ENCODE data around the gene SLC49A4.

Gene SLC49A4

DNA sequence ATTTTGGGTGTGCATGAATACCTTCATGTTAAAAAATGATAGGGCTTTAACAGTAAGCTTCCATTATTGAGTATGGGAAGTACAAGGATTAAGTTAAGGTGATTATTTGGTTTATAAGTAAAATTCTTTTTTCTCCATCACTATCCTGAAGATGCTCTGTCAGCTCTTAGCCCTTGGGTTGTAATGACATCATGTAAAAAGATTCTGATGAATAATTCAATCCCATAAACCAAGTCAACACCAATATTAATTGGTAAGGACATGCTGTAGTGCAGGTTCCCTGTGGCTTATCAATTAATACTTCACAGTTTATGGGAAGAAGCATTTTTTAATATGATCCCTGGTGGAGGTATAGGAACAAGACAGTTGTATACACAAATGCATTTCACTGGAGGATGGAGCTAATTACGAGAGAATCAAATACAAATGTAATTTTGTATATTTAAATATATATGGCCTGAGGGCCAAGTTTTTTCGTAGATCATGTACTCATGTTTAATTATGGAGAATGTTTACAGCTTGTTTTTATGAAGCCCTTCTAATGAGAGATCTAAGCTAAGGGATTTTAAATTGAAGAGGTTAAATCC is 87.6 kb downstream of the SLC49A4 start:
- TF ChIP-seq TAF1 (IDR thresholded peaks at IDR 0.05; ENCODE audit: borderline replicate concordance, insufficient read depth, low read length) (no peak), SIN3A (IDR thresholded peaks at IDR 0.05; ENCODE audit: borderline replicate concordance, insufficient read depth, low read length) (no peak), POLR2AphosphoS5 (IDR thresholded peaks at IDR 0.05; ENCODE audit: low read depth, low read length) (no peak), FOXP2 (optimal IDR thresholded peaks at IDR 0.05; ENCODE audit: borderline replicate concordance, extremely low read depth, extremely low read length, insufficient read depth) (no peak)
- TF ChIP-seq, protein P1, sequence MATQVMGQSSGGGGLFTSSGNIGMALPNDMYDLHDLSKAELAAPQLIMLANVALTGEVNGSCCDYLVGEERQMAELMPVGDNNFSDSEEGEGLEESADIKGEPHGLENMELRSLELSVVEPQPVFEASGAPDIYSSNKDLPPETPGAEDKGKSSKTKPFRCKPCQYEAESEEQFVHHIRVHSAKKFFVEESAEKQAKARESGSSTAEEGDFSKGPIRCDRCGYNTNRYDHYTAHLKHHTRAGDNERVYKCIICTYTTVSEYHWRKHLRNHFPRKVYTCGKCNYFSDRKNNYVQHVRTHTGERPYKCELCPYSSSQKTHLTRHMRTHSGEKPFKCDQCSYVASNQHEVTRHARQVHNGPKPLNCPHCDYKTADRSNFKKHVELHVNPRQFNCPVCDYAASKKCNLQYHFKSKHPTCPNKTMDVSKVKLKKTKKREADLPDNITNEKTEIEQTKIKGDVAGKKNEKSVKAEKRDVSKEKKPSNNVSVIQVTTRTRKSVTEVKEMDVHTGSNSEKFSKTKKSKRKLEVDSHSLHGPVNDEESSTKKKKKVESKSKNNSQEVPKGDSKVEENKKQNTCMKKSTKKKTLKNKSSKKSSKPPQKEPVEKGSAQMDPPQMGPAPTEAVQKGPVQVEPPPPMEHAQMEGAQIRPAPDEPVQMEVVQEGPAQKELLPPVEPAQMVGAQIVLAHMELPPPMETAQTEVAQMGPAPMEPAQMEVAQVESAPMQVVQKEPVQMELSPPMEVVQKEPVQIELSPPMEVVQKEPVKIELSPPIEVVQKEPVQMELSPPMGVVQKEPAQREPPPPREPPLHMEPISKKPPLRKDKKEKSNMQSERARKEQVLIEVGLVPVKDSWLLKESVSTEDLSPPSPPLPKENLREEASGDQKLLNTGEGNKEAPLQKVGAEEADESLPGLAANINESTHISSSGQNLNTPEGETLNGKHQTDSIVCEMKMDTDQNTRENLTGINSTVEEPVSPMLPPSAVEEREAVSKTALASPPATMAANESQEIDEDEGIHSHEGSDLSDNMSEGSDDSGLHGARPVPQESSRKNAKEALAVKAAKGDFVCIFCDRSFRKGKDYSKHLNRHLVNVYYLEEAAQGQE (IDR thresholded peaks at IDR 0.05; ENCODE audit: insufficient read depth in 1 of 2, low read depth in 2 of 2, low read length in 2 of 2), result no peak

DNA sequence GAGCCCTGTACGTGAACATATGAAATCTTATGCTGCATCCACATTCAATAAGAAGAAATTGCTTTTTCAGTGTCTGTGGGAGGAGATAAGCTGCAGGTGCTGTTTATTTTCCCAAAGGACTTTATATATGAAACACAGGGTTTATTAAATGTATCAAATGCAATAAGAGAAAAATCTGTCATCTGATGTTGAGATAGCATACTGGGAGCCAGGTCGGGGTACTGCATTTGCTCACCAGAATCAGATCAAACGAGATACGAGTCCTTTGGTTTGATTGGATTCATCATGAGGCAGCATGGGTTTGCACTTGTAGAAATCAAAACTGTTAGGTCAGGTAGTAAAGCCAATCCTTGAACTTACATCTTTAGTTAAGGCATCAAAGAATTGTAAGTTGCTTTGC is 91.4 kb downstream of the SLC49A4 start:
- TF ChIP-seq FOXP2 (optimal IDR thresholded peaks at IDR 0.05; ENCODE audit: borderline replicate concordance, extremely low read depth, extremely low read length, insufficient read depth) (no peak), POLR2AphosphoS5 (IDR thresholded peaks at IDR 0.05; ENCODE audit: low read depth, low read length) (no peak), SIN3A (IDR thresholded peaks at IDR 0.05; ENCODE audit: borderline replicate concordance, insufficient read depth, low read length) (no peak), TAF1 (IDR thresholded peaks at IDR 0.05; ENCODE audit: borderline replicate concordance, insufficient read depth, low read length) (no peak)
- TF ChIP-seq, protein P1 (IDR thresholded peaks at IDR 0.05; ENCODE audit: insufficient read depth in 1 of 2, low read depth in 2 of 2, low read length in 2 of 2), result no peak

DNA sequence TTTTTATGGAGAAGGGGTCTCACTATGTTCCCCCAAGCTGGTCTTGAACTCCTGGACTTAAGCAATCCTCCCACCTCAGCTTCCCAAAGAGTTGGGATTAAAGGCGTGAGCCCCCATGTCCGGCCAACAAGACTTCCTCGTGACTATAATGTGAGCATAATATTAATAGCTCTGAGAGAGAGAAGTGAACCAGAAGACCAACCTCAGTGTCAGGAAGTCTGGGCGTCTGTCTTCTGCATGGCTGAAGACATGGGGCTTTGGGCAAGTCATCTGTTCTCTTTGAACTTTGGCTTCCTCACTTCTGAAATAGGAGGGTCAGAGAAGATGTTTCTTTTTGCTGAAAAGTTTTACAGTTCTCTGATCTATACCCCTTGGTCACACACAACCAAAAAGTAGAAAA is 92.1 kb downstream of the SLC49A4 start:
- no peak for TF ChIP-seq POLR2AphosphoS5 (IDR thresholded peaks at IDR 0.05; ENCODE audit: low read depth, low read length)

DNA sequence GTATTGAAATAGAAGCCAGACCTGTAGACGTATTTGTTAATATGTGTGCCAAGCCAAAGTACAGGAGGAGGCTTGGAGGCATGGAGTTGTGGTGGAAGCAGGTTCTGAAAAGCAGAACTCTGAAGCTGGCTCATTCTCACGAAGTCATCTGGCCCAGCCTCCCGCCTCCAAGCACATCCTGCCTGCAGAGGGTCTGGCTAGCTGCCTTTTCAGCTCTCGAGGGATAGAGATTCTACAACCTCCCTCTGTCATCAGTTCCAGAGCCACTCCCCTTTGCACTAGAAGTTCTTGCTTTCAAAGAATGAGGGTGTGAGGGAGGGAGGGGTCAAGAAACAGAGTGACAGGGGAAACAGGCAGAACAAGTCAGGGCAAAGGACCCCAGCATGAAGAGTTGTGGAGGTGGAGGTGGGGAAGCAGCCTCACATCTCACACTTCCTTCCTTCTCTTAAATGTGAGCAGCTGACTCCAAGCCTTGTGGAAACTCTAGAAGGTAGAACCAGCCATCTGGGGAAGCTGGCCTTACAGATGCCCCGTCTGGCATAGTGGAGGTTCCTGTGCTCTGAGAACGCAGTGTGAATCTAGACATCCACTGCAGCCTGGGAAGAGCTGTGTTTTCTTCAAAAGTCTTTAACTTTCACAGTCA is 95.3 kb downstream of the SLC49A4 start:
- TF ChIP-seq SIN3A (IDR thresholded peaks at IDR 0.05; ENCODE audit: borderline replicate concordance, insufficient read depth, low read length), result 0 out of 2 replicates have a peak, but pooled peaks have one; percentile 31
- TF ChIP-seq POLR2AphosphoS5 (IDR thresholded peaks at IDR 0.05; ENCODE audit: low read depth, low read length), result peak; percentile 18; the same call in 1 of the 2 replicates
- no peak for TF ChIP-seq FOXP2 (optimal IDR thresholded peaks at IDR 0.05; ENCODE audit: borderline replicate concordance, extremely low read depth, extremely low read length, insufficient read depth)

DNA sequence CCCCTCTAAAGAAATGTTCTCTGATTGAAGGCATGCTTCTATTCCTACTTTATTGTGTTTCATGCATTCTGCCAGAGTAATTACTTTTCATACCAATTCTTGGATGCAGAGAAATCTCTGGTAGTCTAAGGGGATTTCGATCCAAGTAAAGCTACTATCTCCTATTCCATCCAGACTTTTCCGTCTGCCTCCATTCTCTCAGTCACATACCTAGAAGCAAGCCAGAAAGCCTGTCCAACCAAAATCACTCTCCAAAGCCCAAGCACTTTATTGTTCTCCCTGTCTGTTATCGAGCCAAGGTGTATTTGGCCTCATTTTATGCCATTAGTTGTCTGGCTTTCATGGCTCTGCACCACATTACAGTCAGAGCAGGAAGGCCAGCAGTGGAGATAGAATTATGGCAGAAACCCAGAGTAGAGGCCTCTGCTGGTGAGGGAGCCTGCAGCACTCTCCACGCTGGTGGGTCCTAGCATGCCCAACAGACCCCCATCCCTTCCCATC is 95.9 kb downstream of the SLC49A4 start:
- TF ChIP-seq SIN3A (IDR thresholded peaks at IDR 0.05; ENCODE audit: borderline replicate concordance, insufficient read depth, low read length), result no peak
- TF ChIP-seq, protein P1 (IDR thresholded peaks at IDR 0.05; ENCODE audit: insufficient read depth in 1 of 2, low read depth in 2 of 2, low read length in 2 of 2), result no peak
- no peak for TF ChIP-seq POLR2AphosphoS5 (IDR thresholded peaks at IDR 0.05; ENCODE audit: low read depth, low read length)
- no peak for TF ChIP-seq TAF1 (IDR thresholded peaks at IDR 0.05; ENCODE audit: borderline replicate concordance, insufficient read depth, low read length)
- TF ChIP-seq FOXP2 (optimal IDR thresholded peaks at IDR 0.05; ENCODE audit: borderline replicate concordance, extremely low read depth, extremely low read length, insufficient read depth), result no peak
